Ectodermal cell (in vitro differentiated cells): ENCODE measurements around the gene SENP7.

Experiments used
- H3K27ac ChIP-seq: 2 replicates; pipeline ENCODE4 v1.7.0; 2013; ENCODE audit warnings: mild to moderate bottlenecking, low read depth, low read length; ENCODE audit not compliant: insufficient read depth, poor library complexity, severe bottlenecking
- H3K27me3 ChIP-seq: 2 replicates; pipeline ENCODE4 v1.7.0; 2013; ENCODE audit warnings: mild to moderate bottlenecking, low read length; ENCODE audit not compliant: insufficient read depth, control insufficient read depth, poor library complexity, severe bottlenecking
- H3K36me3 ChIP-seq: one replicate; pipeline ENCODE4 v1.7.0; 2013; ENCODE audit warnings: low read length; ENCODE audit not compliant: control insufficient read depth, insufficient read depth
- H3K4me1 ChIP-seq: one replicate; pipeline ENCODE4 v1.7.0; 2013; ENCODE audit warnings: low read length; ENCODE audit not compliant: control insufficient read depth, insufficient read depth
- H3K4me3 ChIP-seq: 2 replicates; pipeline ENCODE4 v1.7.0; 2013; ENCODE audit warnings: low read depth, low read length, control low read depth; ENCODE audit not compliant: insufficient read depth
- H3K9me3 ChIP-seq: 2 replicates; pipeline ENCODE4 v1.7.0; 2013; ENCODE audit warnings: mild to moderate bottlenecking, low read length, moderate library complexity; ENCODE audit not compliant: control insufficient read depth

Gene SENP7

GRCh38 chr3:101278727-101279126 lies 234.3 kb downstream of the SENP7 start:
- no peak overlapping the region for H3K27ac ChIP-seq
- peaks cover 3% of the 10 kb centered on the region for H3K27me3 ChIP-seq
- no peaks in the 10 kb centered on the region for H3K9me3 ChIP-seq
- H3K4me3 ChIP-seq, result no peak overlapping the region
- H3K4me1 ChIP-seq, result peaks cover 6% of the 10 kb centered on the region
- H3K36me3 ChIP-seq, result no peaks in the 10 kb centered on the region
